HepG2 (cell line): ENCODE results near the gene PIWIL1.

Source experiments
- CENPX ChIP-seq: sonication (generic); formaldehyde crosslinking; IDR thresholded peaks from 2 replicates; pipeline ENCODE4 v1.9.0; 2021; ENCODE audit warnings: mild to moderate bottlenecking, missing genetic modification reagents, moderate library complexity
- GLI4 ChIP-seq: sonication (generic); formaldehyde crosslinking; IDR thresholded peaks from 2 replicates; pipeline ENCODE4 v1.5.1; 2020; ENCODE audit warnings: missing genetic modification reagents, mild to moderate bottlenecking, moderate library complexity, borderline replicate concordance
- PAWR ChIP-seq: sonication (generic); formaldehyde crosslinking; IDR thresholded peaks from 2 replicates; pipeline ENCODE4 v1.4.0; 2020; ENCODE audit warnings: missing genetic modification reagents, mild to moderate bottlenecking, borderline replicate concordance
- RXRA ChIP-seq: sonication (generic); formaldehyde crosslinking; IDR thresholded peaks from 2 replicates; pipeline ENCODE4 v1.5.1; 2020; ENCODE audit warnings: missing genetic modification reagents
- TARDBP ChIP-seq: sonication (generic); formaldehyde crosslinking; IDR thresholded peaks from 2 replicates; pipeline ENCODE4 v1.8.0; 2022; ENCODE audit warnings: mild to moderate bottlenecking, missing genetic modification reagents
- ZNF232 ChIP-seq: sonication (generic); formaldehyde crosslinking; IDR thresholded peaks from 2 replicates; pipeline ENCODE4 v1.4.0; 2020; ENCODE audit warnings: missing genetic modification reagents, borderline replicate concordance
- ZNF337 ChIP-seq: sonication (generic); formaldehyde crosslinking; IDR thresholded peaks from 2 replicates; pipeline ENCODE4 v1.5.1; 2020; ENCODE audit warnings: missing genetic modification reagents, low read depth, mild to moderate bottlenecking, borderline replicate concordance
- ZNF354B ChIP-seq: sonication (generic); formaldehyde crosslinking; IDR thresholded peaks from 2 replicates; pipeline ENCODE4 v1.8.0; 2022; ENCODE audit warnings: mild to moderate bottlenecking, missing genetic modification reagents
- TF ChIP-seq, protein P1 (sequence below): sonication (generic); formaldehyde crosslinking; IDR thresholded peaks from 2 replicates; pipeline ENCODE4 v1.9.0; 2022; ENCODE audit warnings: missing genetic modification reagents, mild to moderate bottlenecking, borderline replicate concordance

- TF ChIP-seq PAWR, result no peak
- no peak for TF ChIP-seq CENPX (CRISPR knock-in tag)
- no peak for TF ChIP-seq ZNF354B (CRISPR knock-in tag)
- TF ChIP-seq, protein P1, sequence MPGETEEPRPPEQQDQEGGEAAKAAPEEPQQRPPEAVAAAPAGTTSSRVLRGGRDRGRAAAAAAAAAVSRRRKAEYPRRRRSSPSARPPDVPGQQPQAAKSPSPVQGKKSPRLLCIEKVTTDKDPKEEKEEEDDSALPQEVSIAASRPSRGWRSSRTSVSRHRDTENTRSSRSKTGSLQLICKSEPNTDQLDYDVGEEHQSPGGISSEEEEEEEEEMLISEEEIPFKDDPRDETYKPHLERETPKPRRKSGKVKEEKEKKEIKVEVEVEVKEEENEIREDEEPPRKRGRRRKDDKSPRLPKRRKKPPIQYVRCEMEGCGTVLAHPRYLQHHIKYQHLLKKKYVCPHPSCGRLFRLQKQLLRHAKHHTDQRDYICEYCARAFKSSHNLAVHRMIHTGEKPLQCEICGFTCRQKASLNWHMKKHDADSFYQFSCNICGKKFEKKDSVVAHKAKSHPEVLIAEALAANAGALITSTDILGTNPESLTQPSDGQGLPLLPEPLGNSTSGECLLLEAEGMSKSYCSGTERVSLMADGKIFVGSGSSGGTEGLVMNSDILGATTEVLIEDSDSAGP (CRISPR knock-in tag), result no peak
- no peak for TF ChIP-seq TARDBP (CRISPR knock-in tag)
- no peak for TF ChIP-seq ZNF337 (CRISPR knock-in tag)
- no peak for TF ChIP-seq GLI4 (CRISPR knock-in tag)
- TF ChIP-seq RXRA (CRISPR knock-in tag), result no peak
- TF ChIP-seq ZNF232 (CRISPR knock-in tag), result no peak
Measured at GRCh38 chr12:130384234-130384633, 46.5 kb downstream of the PIWIL1 start.
